Smooth muscle cell (in vitro differentiated cells): ENCODE results near the gene TLCD4. TPM values are rescaled to one million over a fixed set of nuclear protein-coding genes. Genes with fewer than 3 reads are reported as not detected.

Source experiments
- DNase-seq: peaks from one replicate; lab custom pipeline; 2025; ENCODE audit not compliant: unreplicated experiment; lab: John Stamatoyannopoulos, UW
- H2AFZ ChIP-seq: fragments of 200-600 bp; sonication (generic); 2 replicates; pipeline ENCODE4 v1.6.0; 2016; ENCODE audit warnings: antibody characterized with exemption, low read depth, mild to moderate bottlenecking
- H3F3A ChIP-seq: fragments of 200-600 bp; sonication (generic); 2 replicates; pipeline ENCODE4 v1.6.0; 2017; ENCODE audit warnings: antibody characterized with exemption, low read depth
- H3K27ac ChIP-seq: fragments of 200-600 bp; sonication (generic); 2 replicates; pipeline ENCODE4 v1.5.1; 2016; ENCODE audit warnings: low read depth, mild to moderate bottlenecking
- H3K27me3 ChIP-seq: fragments of 200-600 bp; sonication (generic); 2 replicates; pipeline ENCODE4 v1.6.1; 2016; ENCODE audit warnings: low read depth, mild to moderate bottlenecking
- H3K36me3 ChIP-seq: fragments of 200-600 bp; sonication (generic); 2 replicates; pipeline ENCODE4 v1.5.1; 2016; ENCODE audit warnings: low read depth
- H3K4me1 ChIP-seq: fragments of 200-600 bp; sonication (generic); 2 replicates; pipeline ENCODE4 v1.5.1; 2016; ENCODE audit warnings: low read depth
- H3K4me2 ChIP-seq: fragments of 200-600 bp; sonication (generic); 2 replicates; pipeline ENCODE4 v1.6.0; 2016; ENCODE audit warnings: mild to moderate bottlenecking
- H3K4me3 ChIP-seq: fragments of 200-600 bp; sonication (generic); 2 replicates; pipeline ENCODE4 v1.5.1; 2016; ENCODE audit warnings: mild to moderate bottlenecking
- H3K79me2 ChIP-seq: fragments of 200-600 bp; sonication (generic); 2 replicates; pipeline ENCODE4 v1.6.0; 2016; ENCODE audit warnings: low read depth, mild to moderate bottlenecking
- H3K9ac ChIP-seq: fragments of 200-600 bp; sonication (generic); 2 replicates; pipeline ENCODE4 v1.6.0; 2016; ENCODE audit warnings: low read depth
- H3K9me3 ChIP-seq: fragments of 200-600 bp; sonication (generic); replicated peaks from 2 replicates; pipeline ENCODE4 v1.5.1; 2016; ENCODE audit warnings: low read depth
- H4K20me1 ChIP-seq: fragments of 200-600 bp; sonication (generic); 2 replicates; pipeline ENCODE4 v1.6.0; 2016; ENCODE audit warnings: low read depth
- CTCF ChIP-seq: fragments of 200-600 bp; sonication (generic); IDR thresholded peaks from 2 replicates; pipeline ENCODE4 v1.5.1; 2017; ENCODE audit warnings: borderline replicate concordance, mild to moderate bottlenecking, antibody characterized with exemption; ENCODE audit not compliant: insufficient read depth, poor library complexity, severe bottlenecking
- WGBS: methylation state at CpG from one replicate; pipeline ENCODE4 v1.1.7; 2016; ENCODE audit warnings: low lambda C conversion rate; 5-methylcytosine and 5-hydroxymethylcytosine counted together
- polyA plus RNA-seq: library from polyadenylated mRNA; unstranded; fragments of >200 nt; fragmentation: Nextera tagmentation; extraction: Ambion mirVana; gene quantifications from 2 replicates; pipeline ENCODE4 v1.2.1, GENCODE V29; 2016
- total RNA-seq: library from RNA; depleted of rRNA; stranded (reverse); fragments of >200 nt; gene quantifications from 2 replicates; pipeline ENCODE4 v1.2.3, GENCODE V29; 2014

Gene TLCD4
- total and polyA plus RNA-seq, 2 experiments from 2014 or later, result 0.62 to 2.9 TPM

GRCh38 chr1:95126366-95126765, 9.2 kb downstream of the TLCD4 start:
- H2AFZ ChIP-seq, result no peak overlapping the region
- no peaks in the 10 kb centered on the region for H3K4me1 ChIP-seq
- H3K4me3 ChIP-seq, result no peak overlapping the region
- H3F3A ChIP-seq, result no peaks in the 10 kb centered on the region
- WGBS, result 97% methylated on average over 3 of the region's 3 CpGs
- H3K4me2 ChIP-seq, result no peak overlapping the region
- H3K9ac ChIP-seq, result no peak overlapping the region
- TF ChIP-seq CTCF, result no peak
- no peak for DNase-seq
- H3K9me3 ChIP-seq, result no peaks in the 10 kb centered on the region
- H4K20me1 ChIP-seq, result no peaks in the 10 kb centered on the region
- H3K27me3 ChIP-seq, result no peaks in the 10 kb centered on the region
- no peaks in the 10 kb centered on the region for H3K79me2 ChIP-seq
- no peak overlapping the region for H3K27ac ChIP-seq
- H3K36me3 ChIP-seq, result no peaks in the 10 kb centered on the region

DNA sequence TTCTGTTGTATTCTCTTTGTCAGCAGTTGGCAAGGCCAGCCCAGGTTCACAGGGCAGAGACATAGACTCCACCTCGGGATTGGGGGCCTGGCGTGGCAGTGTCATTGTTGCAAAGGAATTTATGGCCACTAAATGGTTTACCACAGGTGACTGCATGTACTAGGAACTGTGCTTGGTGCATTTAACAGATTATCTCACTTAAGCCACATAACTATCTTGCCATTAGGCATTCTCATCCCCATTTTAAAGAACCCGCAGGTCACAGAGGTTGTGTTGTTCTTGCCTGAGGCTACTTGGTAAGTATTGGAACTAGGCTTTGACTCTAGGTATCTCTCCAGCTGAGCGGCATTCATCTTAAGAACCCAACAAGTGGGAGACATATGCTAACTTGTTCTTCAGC, 9.7 kb downstream of the TLCD4 start:
- no peak for TF ChIP-seq CTCF
- Histone ChIP-seq H3K79me2 (no peaks in the 10 kb centered on the region), H3K9me3 (no peaks in the 10 kb centered on the region), H3K27me3 (no peaks in the 10 kb centered on the region), H3K27ac (no peak overlapping the region), H4K20me1 (no peaks in the 10 kb centered on the region), H3K4me1 (no peaks in the 10 kb centered on the region), H3F3A (no peaks in the 10 kb centered on the region), H3K36me3 (no peaks in the 10 kb centered on the region), H3K4me3 (no peak overlapping the region), H3K9ac (no peak overlapping the region), H2AFZ (no peak overlapping the region), H3K4me2 (no peak overlapping the region)
- DNase-seq, result no peak
- 60% methylated on average over 4 of the region's 4 CpGs for WGBS

DNA sequence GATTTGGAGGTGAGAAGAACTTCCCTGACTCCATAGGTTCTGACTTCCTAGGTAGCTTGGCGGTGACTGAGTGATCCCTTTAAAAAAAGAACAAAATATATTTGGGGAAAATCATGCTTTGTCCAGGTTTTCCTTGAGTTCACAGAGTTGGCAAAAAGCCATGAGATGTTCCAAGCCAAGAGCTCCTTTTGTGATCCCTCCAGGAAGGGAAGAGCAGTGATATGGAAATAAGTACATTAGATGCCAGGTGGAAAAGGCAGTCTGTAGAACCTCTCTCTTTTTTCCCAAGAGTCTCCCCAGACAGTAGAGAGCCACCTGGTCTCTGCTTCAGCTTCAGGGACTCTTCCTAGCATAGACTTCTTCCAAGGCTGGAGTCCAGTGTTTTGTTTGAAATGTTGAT, 10.2 kb downstream of the TLCD4 start:
- Histone ChIP-seq H3K9me3 (no peaks in the 10 kb centered on the region), H3K36me3 (no peaks in the 10 kb centered on the region), H3K27me3 (no peaks in the 10 kb centered on the region), H3K27ac (no peak overlapping the region), H4K20me1 (no peaks in the 10 kb centered on the region), H3K4me2 (no peak overlapping the region), H3F3A (no peaks in the 10 kb centered on the region), H3K4me1 (no peaks in the 10 kb centered on the region), H3K79me2 (no peaks in the 10 kb centered on the region), H2AFZ (no peak overlapping the region), H3K4me3 (no peak overlapping the region), H3K9ac (no peak overlapping the region)
- no peak for TF ChIP-seq CTCF
- 94% methylated on average over 1 of the region's 1 CpG for WGBS
- DNase-seq, result no peak

- H3F3A ChIP-seq, result no peaks in the 10 kb centered on the region
- H3K4me3 ChIP-seq, result no peak overlapping the region
- no peak for TF ChIP-seq CTCF
- H3K79me2 ChIP-seq, result no peaks in the 10 kb centered on the region
- no peak for DNase-seq
- no peak overlapping the region for H3K27ac ChIP-seq
- H2AFZ ChIP-seq, result no peak overlapping the region
- no peaks in the 10 kb centered on the region for H3K9me3 ChIP-seq
- H3K9ac ChIP-seq, result no peak overlapping the region
- H4K20me1 ChIP-seq, result no peaks in the 10 kb centered on the region
- H3K27me3 ChIP-seq, result no peaks in the 10 kb centered on the region
- 100% methylated on average over 1 of the region's 1 CpG for WGBS
- H3K36me3 ChIP-seq, result no peaks in the 10 kb centered on the region
- no peak overlapping the region for H3K4me2 ChIP-seq
- no peaks in the 10 kb centered on the region for H3K4me1 ChIP-seq
Observed at GRCh38 chr1:95132762-95133161, 15.6 kb downstream of the TLCD4 start.
